Activated CD8-positive, alpha-beta T cell treated with anti-CD3 and anti-CD28 coated beads, Interleukin-2, amount 10 ng/mL, durations not matched to agents 7 days and 5 days (primary cell): ENCODE data around the gene KCNH1. TPM values are rescaled to one million over a fixed set of nuclear protein-coding genes. Genes with fewer than 3 reads are reported as not detected.
"Not testable (repeated sequence)": the region's sequence is repeated elsewhere in the genome, so short reads cannot be mapped to it uniquely, and the experiment has no call there.

Experiments
- ATAC-seq: fragments of 150-1000 bp; cut with Tn5 transposase; one replicate; pipeline ENCODE4 v1.10.0; 2021; ENCODE audit warnings: moderate library complexity
- CTCF ChIA-PET: fragments of 350-600 bp; sonication (Branson Sonifier 250); formaldehyde crosslinking; loops from one replicate; lab custom pipeline; 2021; ENCODE audit warnings: antibody characterized with exemption; lab: Charles Lee
- POLR2A ChIA-PET: fragments of 350-600 bp; sonication (Branson Sonifier 250); formaldehyde crosslinking; loops from one replicate; lab custom pipeline; 2021; ENCODE audit warnings: antibody characterized with exemption; lab: Charles Lee
- DNase-seq: peaks from one replicate; pipeline ENCODE4 v3.0.0-alpha.2; 2020
- H3K27ac Mint-ChIP-seq: one replicate; pipeline ENCODE4 v1.8.0; 2021; ENCODE audit warnings: mild to moderate bottlenecking, mixed read lengths
- H3K27me3 Mint-ChIP-seq: one replicate; pipeline ENCODE4 v1.8.0; 2021; ENCODE audit warnings: low read depth, mixed read lengths
- H3K36me3 Mint-ChIP-seq: one replicate; pipeline ENCODE4 v1.8.0; 2021; ENCODE audit warnings: low read depth, mixed read lengths
- H3K4me1 Mint-ChIP-seq: one replicate; pipeline ENCODE4 v1.8.0; 2021; ENCODE audit warnings: low read depth, mixed read lengths
- H3K4me3 Mint-ChIP-seq: one replicate; pipeline ENCODE4 v1.8.0; 2021; ENCODE audit warnings: mild to moderate bottlenecking, mixed read lengths
- H3K9me3 Mint-ChIP-seq: one replicate; pipeline ENCODE4 v1.8.0; 2022; ENCODE audit warnings: mixed read lengths; ENCODE audit not compliant: insufficient read depth
- total RNA-seq, 2 experiments: library from RNA; stranded (reverse); gene quantifications; one replicate each; pipeline ENCODE4 v1.2.3, GENCODE V29; 2021

Gene KCNH1
- total RNA-seq, 2 experiments from 2014 or later: not detected

DNA sequence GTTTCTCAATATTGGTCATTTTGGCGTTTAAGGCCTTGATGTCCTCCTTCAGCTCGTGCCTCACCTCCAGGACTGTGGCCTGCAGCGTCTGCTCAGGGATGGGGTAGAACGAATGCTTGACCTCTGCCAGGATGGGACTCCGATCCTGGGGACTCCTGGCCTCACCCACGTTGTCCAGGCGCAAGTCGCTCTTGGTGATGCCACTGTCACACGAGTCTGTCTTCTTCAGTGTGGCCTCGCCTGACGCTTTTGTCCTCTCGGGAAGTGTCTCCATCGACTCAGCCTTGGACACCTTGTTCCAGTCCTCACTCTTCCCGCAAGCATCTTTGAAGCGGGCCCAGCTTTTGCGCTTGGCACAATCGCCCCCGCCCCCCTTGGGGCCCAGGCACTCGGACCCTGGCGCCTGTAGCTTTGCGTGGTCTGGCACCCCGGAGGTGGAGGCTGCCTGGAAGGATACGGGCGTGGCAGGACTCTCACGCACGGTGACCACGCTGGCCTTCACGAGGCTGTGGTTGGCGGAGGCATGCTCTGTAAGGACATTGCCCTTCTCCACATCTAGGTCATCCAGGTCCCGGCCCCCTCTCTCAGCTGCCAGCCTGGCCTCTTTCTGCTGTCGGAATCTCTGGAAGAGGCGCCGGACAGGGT is 450.4 kb downstream of the KCNH1 start:
- CTCF ChIA-PET: no interaction called here
- POLR2A ChIA-PET: interaction anchor here (0.7 kb wide), 1 partner anchor 13 kb away, joined by 3 read pairs; no protein-coding TSS in a partner anchor
- Mint-ChIP-seq H3K36me3 (no peaks in the 10 kb centered on the region), H3K27ac (no peak overlapping the region), H3K4me3 (no peak overlapping the region), H3K27me3 (no peaks in the 10 kb centered on the region), H3K9me3 (no peaks in the 10 kb centered on the region), H3K4me1 (peaks cover 4% of the 10 kb centered on the region)
- DNase-seq (no peak), ATAC-seq (no peak)

DNA sequence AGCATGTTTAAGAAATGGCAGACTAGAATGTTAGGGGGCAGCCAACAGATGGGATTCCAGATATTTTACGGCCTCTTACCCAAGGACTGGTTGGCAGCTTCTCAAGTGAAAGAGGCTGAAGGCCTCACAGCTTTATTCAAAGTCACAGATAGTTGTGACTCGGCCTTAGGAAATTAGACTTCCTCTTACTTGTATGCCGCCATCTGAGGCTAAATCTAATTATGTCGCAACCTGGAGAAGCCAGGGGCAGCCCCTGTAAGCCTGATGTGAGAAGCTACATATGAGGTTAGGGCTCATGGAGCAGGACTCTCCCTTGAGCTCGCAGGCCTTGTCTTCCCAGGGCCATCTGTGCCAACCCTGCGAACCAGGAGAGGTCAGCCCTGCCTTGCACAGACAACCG is 452.8 kb downstream of the KCNH1 start:
- H3K4me3 Mint-ChIP-seq: no peak overlapping the region
- H3K4me1 Mint-ChIP-seq: no peaks in the 10 kb centered on the region
- no peaks in the 10 kb centered on the region for H3K9me3 Mint-ChIP-seq
- no peak overlapping the region for H3K27ac Mint-ChIP-seq
- ATAC-seq (no peak), DNase-seq (no peak)
- no peaks in the 10 kb centered on the region for H3K27me3 Mint-ChIP-seq
- ChIA-PET CTCF (no interaction called here), POLR2A (no interaction called here)
- no peaks in the 10 kb centered on the region for H3K36me3 Mint-ChIP-seq

DNA sequence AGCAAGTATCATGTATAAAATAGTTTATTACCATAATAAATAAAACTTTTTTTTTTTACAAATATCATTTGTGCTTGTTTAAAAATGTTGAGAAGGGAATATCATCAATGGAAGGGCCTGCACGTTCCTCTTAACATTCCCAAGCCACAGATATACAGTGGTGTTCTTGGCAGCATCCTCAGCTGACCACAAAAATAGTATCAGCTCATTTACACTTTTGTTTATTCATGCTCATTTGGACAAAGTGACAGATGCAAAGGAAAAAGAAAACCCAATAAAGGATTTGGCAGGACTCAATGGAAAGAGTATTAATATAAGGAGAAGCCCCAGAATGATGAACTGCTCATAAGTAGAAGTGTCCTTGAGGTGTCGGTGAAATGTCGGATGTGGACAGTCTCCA is 455.6 kb downstream of the KCNH1 start:
- H3K4me1 Mint-ChIP-seq: no peaks in the 10 kb centered on the region
- DNase-seq (no peak), ATAC-seq (no peak)
- ChIA-PET POLR2A (interaction anchor here (0.6 kb wide), 1 partner anchor 215 kb away, joined by 4 read pairs; no protein-coding TSS in a partner anchor), CTCF (no interaction called here)
- no peak overlapping the region for H3K4me3 Mint-ChIP-seq
- no peaks in the 10 kb centered on the region for H3K9me3 Mint-ChIP-seq
- H3K27me3 Mint-ChIP-seq: no peaks in the 10 kb centered on the region
- H3K27ac Mint-ChIP-seq: no peak overlapping the region
- H3K36me3 Mint-ChIP-seq: no peaks in the 10 kb centered on the region

DNA sequence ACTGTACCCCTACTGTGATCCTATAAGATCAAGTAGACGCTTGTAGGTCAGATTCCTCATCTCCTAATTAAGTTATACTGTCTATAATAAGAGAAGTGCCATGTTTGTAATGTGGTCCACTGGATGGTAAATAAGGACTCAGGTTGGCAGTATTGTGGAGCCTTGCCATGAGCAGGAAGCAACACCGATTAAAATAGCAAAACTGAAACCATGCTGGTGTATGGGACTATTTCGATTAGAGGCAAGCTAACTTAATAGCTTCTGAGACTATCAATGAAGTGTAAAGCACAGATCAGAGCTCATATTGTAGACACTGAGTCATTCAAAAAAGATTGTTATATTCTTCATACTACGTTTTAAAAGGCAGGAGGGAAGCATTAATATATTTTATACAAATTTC is 456.4 kb downstream of the KCNH1 start:
- POLR2A ChIA-PET: interaction anchor here (0.6 kb wide), 1 partner anchor 214 kb away, joined by 4 read pairs; no protein-coding TSS in a partner anchor
- H3K27me3 Mint-ChIP-seq: no peaks in the 10 kb centered on the region
- no peaks in the 10 kb centered on the region for H3K9me3 Mint-ChIP-seq
- H3K36me3 Mint-ChIP-seq: no peaks in the 10 kb centered on the region
- no peak overlapping the region for H3K4me3 Mint-ChIP-seq
- H3K27ac Mint-ChIP-seq: no peak overlapping the region
- DNase-seq: no peak
- CTCF ChIA-PET: no interaction called here
- no peaks in the 10 kb centered on the region for H3K4me1 Mint-ChIP-seq
- ATAC-seq: no peak

DNA sequence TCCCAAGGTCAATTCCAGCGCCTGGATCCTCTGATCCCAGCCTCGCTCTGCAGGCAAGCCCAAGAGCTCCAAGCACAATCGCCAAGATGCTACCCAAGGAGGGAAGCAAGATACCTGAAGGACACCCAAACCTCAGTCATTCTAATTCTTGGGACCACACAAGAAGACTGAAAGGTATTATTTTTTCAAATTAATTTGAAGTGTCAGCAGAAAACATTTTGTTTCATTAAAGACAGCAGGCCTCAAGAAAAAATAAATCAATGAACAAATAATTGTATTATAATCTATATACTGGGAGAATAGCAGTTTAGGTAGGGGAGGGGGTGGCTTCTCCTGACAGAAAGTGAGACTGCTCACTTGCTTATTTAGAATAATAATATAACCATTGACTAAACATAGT is 457.4 kb downstream of the KCNH1 start:
- CTCF ChIA-PET: no interaction called here
- DNase-seq (no peak), ATAC-seq (no peak)

DNA sequence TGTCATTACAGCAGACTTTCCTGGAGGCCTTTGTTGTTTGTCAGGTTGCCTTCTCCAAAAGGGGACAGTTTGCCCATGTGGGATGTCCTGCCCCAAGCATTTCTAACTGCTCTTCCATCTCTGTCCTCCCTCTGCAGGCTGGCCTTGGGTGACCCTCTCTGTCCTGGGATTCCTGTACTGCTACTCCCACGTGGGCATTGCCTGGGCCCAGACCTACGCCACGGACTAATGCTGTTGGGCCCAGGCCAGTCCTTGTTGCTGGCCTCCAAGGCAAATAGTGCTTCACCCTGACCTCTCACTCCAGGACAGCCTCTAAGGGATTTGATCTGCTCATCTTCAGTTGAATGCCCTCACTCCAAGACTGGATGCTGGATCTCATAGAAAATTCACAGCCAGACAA is 459.8 kb downstream of the KCNH1 start:
- no peak overlapping the region for H3K27ac Mint-ChIP-seq
- DNase-seq (no peak), ATAC-seq (no peak)
- H3K4me1 Mint-ChIP-seq: no peaks in the 10 kb centered on the region
- CTCF ChIA-PET: no interaction called here
- H3K4me3 Mint-ChIP-seq: no peak overlapping the region
- POLR2A ChIA-PET: no interaction called here
- H3K36me3 Mint-ChIP-seq: no peaks in the 10 kb centered on the region
- H3K27me3 Mint-ChIP-seq: no peaks in the 10 kb centered on the region
- no peaks in the 10 kb centered on the region for H3K9me3 Mint-ChIP-seq

More for the DNA sequence above, 457.4 kb downstream of the KCNH1 start:
- no peaks in the 10 kb centered on the region for H3K4me1 Mint-ChIP-seq
- H3K9me3 Mint-ChIP-seq: no peaks in the 10 kb centered on the region
- H3K4me3 Mint-ChIP-seq: no peak overlapping the region
- H3K27ac Mint-ChIP-seq: no peak overlapping the region
- POLR2A ChIA-PET: no interaction called here
- H3K36me3 Mint-ChIP-seq: no peaks in the 10 kb centered on the region
- H3K27me3 Mint-ChIP-seq: no peaks in the 10 kb centered on the region

DNA sequence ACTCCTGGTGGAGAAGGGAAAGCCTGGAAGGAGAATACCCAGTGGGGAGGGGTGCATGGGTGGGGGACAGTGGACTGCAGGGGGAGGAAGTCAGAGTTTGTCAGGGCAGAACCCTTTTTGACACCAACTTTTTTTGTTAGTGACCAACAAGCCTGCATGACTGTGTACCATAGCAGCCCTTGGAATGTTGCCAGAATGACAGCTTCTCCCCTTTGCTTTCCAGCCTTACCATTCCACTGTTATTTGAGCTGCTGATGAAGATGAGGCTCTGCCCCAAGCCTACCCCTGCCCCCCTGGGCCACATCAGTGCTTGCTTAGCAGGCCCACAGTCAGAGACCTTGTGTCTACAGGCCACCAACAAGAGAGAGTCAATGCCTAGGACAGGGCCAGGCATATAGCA is 464.0 kb downstream of the KCNH1 start:
- ChIA-PET CTCF (no interaction called here), POLR2A (no interaction called here)
- H3K4me1 Mint-ChIP-seq: no peaks in the 10 kb centered on the region
- H3K36me3 Mint-ChIP-seq: no peaks in the 10 kb centered on the region
- no peak for ATAC-seq
- no peak overlapping the region for H3K4me3 Mint-ChIP-seq
- H3K9me3 Mint-ChIP-seq: no peaks in the 10 kb centered on the region
- H3K27me3 Mint-ChIP-seq: no peaks in the 10 kb centered on the region
- no peak overlapping the region for H3K27ac Mint-ChIP-seq
- DNase-seq: no peak

DNA sequence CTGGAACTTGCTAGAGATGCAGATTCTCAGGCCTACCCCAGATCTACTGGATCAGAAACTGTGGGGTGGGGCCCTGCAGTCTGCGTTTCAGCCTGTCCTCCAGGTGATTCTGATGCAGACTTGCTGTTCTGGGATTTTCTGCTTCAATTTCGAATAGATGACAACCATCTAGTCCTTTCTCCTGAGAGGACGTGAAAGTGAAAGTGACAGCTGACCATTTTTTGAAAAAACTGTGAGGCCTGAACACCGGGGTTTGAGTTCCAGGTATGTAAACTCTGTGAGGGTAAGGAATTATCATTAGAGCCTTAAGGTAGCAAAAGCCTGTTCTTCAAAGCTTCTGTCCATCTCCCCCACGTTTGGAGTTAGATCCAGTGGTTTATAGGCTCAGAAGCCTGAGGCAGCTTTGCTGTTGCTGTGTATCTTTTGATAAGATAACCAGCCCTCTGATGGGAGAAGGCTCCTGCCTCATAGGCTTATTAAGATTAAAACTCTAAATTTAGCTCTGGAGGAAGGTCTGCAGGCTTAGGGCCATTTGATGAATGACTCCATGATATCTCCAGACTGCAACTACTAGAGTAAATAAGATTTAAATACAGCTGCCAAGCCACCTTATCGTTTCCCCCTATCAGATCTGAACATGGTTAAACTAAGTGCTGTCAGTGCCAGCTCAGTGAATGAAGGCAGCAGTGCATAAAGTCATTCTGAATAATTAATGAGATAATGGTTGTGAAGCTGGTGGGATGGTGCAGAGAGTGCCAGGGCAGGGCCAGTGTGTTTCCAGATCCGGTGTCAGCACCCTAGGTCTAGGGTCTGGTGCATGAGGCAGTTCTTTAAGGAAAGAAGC is 470.0 kb downstream of the KCNH1 start:
- H3K27me3 Mint-ChIP-seq: no peaks in the 10 kb centered on the region
- H3K4me1 Mint-ChIP-seq: peaks cover 7% of the 10 kb centered on the region
- no peak overlapping the region for H3K4me3 Mint-ChIP-seq
- no peak for DNase-seq
- POLR2A ChIA-PET: no interaction called here
- no peak for ATAC-seq
- no peaks in the 10 kb centered on the region for H3K36me3 Mint-ChIP-seq
- no peak overlapping the region for H3K27ac Mint-ChIP-seq
- no peaks in the 10 kb centered on the region for H3K9me3 Mint-ChIP-seq
- CTCF ChIA-PET: no interaction called here

DNA sequence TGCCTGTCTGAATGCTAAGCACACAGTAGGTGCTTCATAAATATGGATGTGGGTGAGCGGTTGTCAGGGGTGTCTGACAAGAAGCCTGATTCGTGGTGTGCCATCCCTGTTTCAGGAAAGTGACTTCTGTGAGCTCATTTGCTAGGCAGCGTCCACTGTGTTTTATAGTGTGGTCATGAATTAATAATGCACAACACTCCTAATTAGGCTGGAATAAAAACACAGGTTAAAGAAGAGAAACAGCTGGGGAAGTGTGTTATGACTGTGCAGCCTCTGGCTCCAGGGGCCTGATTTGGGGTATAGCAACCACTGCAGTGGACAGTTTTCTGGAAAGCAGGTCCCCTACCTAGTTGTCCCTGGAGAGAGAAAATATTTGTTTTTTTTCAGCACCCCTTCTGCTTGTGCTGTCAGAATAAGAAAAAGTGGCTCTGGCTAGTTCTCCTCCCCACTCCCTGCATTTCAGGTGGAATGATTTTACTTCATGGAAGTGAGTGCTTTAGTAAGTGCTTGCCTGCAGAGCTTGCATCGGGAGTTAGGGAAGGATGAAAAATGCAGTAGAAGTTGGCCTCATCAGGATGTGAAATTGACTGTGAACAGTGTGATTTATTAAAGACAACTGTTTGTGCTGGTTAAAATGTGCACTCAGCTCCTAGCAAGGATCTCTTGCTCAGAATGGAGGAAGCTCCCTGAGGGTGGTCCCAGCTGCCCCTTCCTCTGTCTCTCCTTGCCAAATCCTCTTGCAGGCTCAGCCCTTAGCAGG is 471.5 kb downstream of the KCNH1 start:
- DNase-seq (no peak), ATAC-seq (no peak)
- Mint-ChIP-seq H3K27me3 (peaks cover 3% of the 10 kb centered on the region), H3K4me1 (peaks cover 7% of the 10 kb centered on the region), H3K36me3 (no peaks in the 10 kb centered on the region), H3K9me3 (no peaks in the 10 kb centered on the region), H3K4me3 (no peak overlapping the region), H3K27ac (no peak overlapping the region)
- ChIA-PET CTCF (no interaction called here), POLR2A (no interaction called here)

DNA sequence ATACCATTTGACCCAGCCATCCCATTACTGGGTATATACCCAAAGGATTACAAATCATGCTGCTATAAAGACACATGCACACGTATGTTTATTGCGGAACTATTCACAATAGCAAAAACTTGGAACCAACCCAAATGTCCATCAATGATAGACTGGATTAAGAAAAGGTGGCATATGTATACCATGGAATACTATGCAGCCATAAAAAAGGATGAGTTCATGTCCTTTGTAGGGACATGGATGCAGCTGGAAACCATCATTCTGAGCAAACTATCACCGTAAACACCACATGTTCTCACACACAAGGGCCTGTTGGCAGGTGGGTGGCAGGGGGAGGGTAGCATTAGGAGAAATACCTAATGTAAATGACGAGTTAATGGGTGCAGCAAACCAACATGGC is 472.4 kb downstream of the KCNH1 start:
- H3K27ac Mint-ChIP-seq, CTCF ChIA-PET, H3K27me3 Mint-ChIP-seq, H3K4me3 Mint-ChIP-seq, H3K4me1 Mint-ChIP-seq, H3K9me3 Mint-ChIP-seq, H3K36me3 Mint-ChIP-seq, POLR2A ChIA-PET, DNase-seq, ATAC-seq: not testable (repeated sequence)

DNA sequence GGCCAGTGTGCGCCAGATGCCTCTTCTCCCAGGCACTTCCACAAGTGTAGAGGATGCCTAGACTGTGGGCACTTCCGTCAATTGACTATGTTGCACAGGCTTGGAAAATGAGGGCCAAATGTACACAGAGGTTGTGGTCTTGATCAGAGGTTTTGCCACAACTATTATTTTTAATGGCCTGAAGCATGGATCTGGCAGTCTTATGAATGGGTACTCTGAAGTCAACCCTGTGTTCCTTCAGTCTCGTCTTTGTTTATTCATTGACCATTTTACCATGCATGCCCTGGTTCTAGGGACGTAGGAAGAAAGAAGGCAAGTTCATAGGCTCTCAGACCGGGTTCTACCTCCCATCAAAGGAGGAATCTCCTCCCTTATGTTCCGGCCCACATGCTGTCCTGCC is 476.1 kb downstream of the KCNH1 start:
- H3K4me3 Mint-ChIP-seq: no peak overlapping the region
- POLR2A ChIA-PET: no interaction called here
- no peaks in the 10 kb centered on the region for H3K4me1 Mint-ChIP-seq
- CTCF ChIA-PET: no interaction called here
- ATAC-seq (no peak), DNase-seq (no peak)
- H3K36me3 Mint-ChIP-seq: no peaks in the 10 kb centered on the region
- H3K27me3 Mint-ChIP-seq: peaks cover 3% of the 10 kb centered on the region
- no peaks in the 10 kb centered on the region for H3K9me3 Mint-ChIP-seq
- no peak overlapping the region for H3K27ac Mint-ChIP-seq

DNA sequence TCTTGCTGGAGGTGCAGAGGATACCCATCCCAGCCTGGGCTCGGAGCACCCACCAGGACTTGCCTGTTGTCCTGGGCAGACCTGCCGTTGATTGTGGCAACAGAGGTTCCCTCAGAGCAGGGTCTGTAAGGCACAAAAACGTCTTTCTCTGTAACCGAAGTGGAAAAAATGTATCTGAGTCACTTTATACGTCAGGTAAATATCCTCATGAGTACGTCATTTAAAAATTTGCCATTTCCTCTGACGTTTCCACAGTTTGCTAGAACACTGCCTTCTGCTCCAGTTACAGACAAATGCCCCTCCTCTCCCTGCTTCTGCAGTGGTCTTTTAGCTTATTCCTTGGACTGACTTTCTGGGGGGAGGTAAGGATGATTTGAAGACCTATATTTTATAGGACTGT is 478.4 kb downstream of the KCNH1 start:
- H3K4me1 Mint-ChIP-seq: no peaks in the 10 kb centered on the region
- H3K9me3 Mint-ChIP-seq: no peaks in the 10 kb centered on the region
- POLR2A ChIA-PET: no interaction called here
- DNase-seq (no peak), ATAC-seq (no peak)
- no peak overlapping the region for H3K4me3 Mint-ChIP-seq
- no peak overlapping the region for H3K27ac Mint-ChIP-seq
- CTCF ChIA-PET: no interaction called here
- H3K27me3 Mint-ChIP-seq: peaks cover 3% of the 10 kb centered on the region
- no peaks in the 10 kb centered on the region for H3K36me3 Mint-ChIP-seq
